Trophoblast cell (in vitro differentiated cells and primary cell): Measurements from ENCODE around the gene ARRDC5.
A peak's percentile ranks its signal among the peaks of the same experiment; 100 is the strongest.

Experiments
- DNase-seq, 2 donors: peaks; one replicate each; pipeline ENCODE4 v3.0.0-alpha.2; 2016
- H2AFZ ChIP-seq: 2 replicates; pipeline ENCODE4 v1.6.1; 2013; ENCODE audit warnings: low read length, moderate library complexity, mild to moderate bottlenecking; ENCODE audit not compliant: insufficient read depth, poor library complexity
- H2AK5ac ChIP-seq: 2 replicates; pipeline ENCODE4 v1.6.1; 2013; ENCODE audit warnings: mild to moderate bottlenecking, low read length
- H2BK120ac ChIP-seq: 2 replicates; pipeline ENCODE4 v1.6.1; 2013; ENCODE audit warnings: low read length, mild to moderate bottlenecking, moderate library complexity; ENCODE audit not compliant: insufficient read depth, poor library complexity
- H2BK12ac ChIP-seq: 2 replicates; pipeline ENCODE4 v1.6.1; 2013; ENCODE audit warnings: mild to moderate bottlenecking, low read length, moderate library complexity
- H2BK5ac ChIP-seq: 2 replicates; pipeline ENCODE4 v1.6.1; 2013; ENCODE audit warnings: low read length, low read depth, moderate library complexity, mild to moderate bottlenecking; ENCODE audit not compliant: poor library complexity
- H3K14ac ChIP-seq: 2 replicates; pipeline ENCODE4 v1.6.1; 2013; ENCODE audit warnings: mild to moderate bottlenecking, low read length
- H3K18ac ChIP-seq: 2 replicates; pipeline ENCODE4 v1.6.1; 2013; ENCODE audit warnings: mild to moderate bottlenecking, low read length
- H3K23ac ChIP-seq: 2 replicates; pipeline ENCODE4 v1.6.1; 2013; ENCODE audit warnings: low read length
- H3K27ac ChIP-seq: 2 replicates; pipeline ENCODE4 v1.5.1; 2013; ENCODE audit warnings: low read depth, mild to moderate bottlenecking, inconsistent platforms, low read length, moderate library complexity
- H3K27me3 ChIP-seq: 2 replicates; pipeline ENCODE4 v1.6.1; 2013; ENCODE audit warnings: inconsistent platforms, mild to moderate bottlenecking, low read length, moderate library complexity; ENCODE audit not compliant: insufficient read depth
- H3K36me3 ChIP-seq, 2 experiments: 1 replicate in 1 of 2; 2 replicates in 1 of 2; pipeline ENCODE4 v1.6.1; 2013; ENCODE audit warnings: low read length in 2 of 2, mild to moderate bottlenecking in 2 of 2, moderate library complexity in 1 of 2; ENCODE audit not compliant: insufficient read depth in 2 of 2, control insufficient read depth in 1 of 2
- H3K4ac ChIP-seq: 2 replicates; pipeline ENCODE4 v1.6.1; 2013; ENCODE audit warnings: low read depth, mild to moderate bottlenecking, low read length, moderate library complexity
- H3K4me1 ChIP-seq, 2 experiments: 1 replicate in 1 of 2; 2 replicates in 1 of 2; pipeline ENCODE4 v1.6.1; 2013; ENCODE audit warnings: low read length in 2 of 2, mild to moderate bottlenecking in 2 of 2, moderate library complexity in 1 of 2; ENCODE audit not compliant: insufficient read depth in 2 of 2, control insufficient read depth in 1 of 2
- H3K4me2 ChIP-seq: 2 replicates; pipeline ENCODE4 v1.6.1; 2013; ENCODE audit warnings: inconsistent platforms, mild to moderate bottlenecking, low read length, moderate library complexity
- H3K4me3 ChIP-seq: 2 replicates; pipeline ENCODE4 v1.5.1; 2013; ENCODE audit warnings: mild to moderate bottlenecking, low read depth, low read length, inconsistent platforms
- H3K79me1 ChIP-seq: one replicate; pipeline ENCODE4 v1.6.1; 2013; ENCODE audit warnings: low read length
- H3K79me2 ChIP-seq: 2 replicates; pipeline ENCODE4 v1.6.1; 2013; ENCODE audit warnings: low read length, mild to moderate bottlenecking; ENCODE audit not compliant: control insufficient read depth, insufficient read depth, poor library complexity
- H3K9ac ChIP-seq: 2 replicates; pipeline ENCODE4 v1.6.1; 2013; ENCODE audit warnings: mild to moderate bottlenecking, low read length
- H3K9me3 ChIP-seq: 2 replicates; pipeline ENCODE4 v1.6.1; 2013; ENCODE audit warnings: low read depth, mild to moderate bottlenecking, control low read depth, inconsistent platforms, low read length; ENCODE audit not compliant: insufficient read depth
- H4K12ac ChIP-seq: 2 replicates; pipeline ENCODE4 v1.6.1; 2013; ENCODE audit warnings: low read depth, mild to moderate bottlenecking, low read length, moderate library complexity
- H4K8ac ChIP-seq: 2 replicates; pipeline ENCODE4 v1.6.1; 2013; ENCODE audit warnings: low read depth, mild to moderate bottlenecking, low read length, moderate library complexity
- H4K91ac ChIP-seq: one replicate; pipeline ENCODE4 v1.6.1; 2013; ENCODE audit warnings: low read depth, mild to moderate bottlenecking, low read length, moderate library complexity
- WGBS: extraction: QIAGEN DNeasy Blood & Tissue Kit; methylation state at CpG from one replicate; pipeline ENCODE4 v1.1.7; 2013; ENCODE audit warnings: missing lambda C conversion rate; ENCODE audit not compliant: insufficient read length, insufficient coverage; ENCODE audit errors: extremely low coverage; 5-methylcytosine and 5-hydroxymethylcytosine counted together

Gene ARRDC5

DNA sequence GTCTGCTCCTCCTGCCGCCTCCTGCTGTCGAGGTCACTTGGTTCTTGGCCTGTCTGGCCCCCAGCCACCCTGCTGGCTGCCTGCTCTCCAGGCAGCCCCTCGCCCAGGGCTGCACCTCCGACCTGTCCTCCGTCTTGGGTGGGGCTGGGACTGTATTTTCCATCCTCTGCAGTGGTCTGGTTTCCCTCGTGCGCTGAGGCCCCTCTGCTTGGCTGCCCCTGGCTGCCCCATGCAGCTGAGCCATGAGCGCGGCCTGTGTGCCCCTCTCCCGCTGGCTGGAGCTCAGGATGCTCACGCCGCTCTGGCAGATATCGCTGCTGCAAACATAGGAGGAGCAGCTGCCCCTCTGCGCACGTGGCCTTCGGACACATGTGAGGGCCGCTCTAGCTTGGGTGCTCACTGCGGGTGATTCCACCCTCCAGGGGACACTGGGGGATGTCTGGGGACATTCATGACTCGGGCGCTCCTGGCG lies 20.6 kb upstream of the ARRDC5 start:
- Histone ChIP-seq H3K27ac (no peak overlapping the region), H3K18ac (no peak overlapping the region)
- WGBS = no CpG with 5 or more reads among the region's 21 CpGs

GRCh38 chr19:4922530-4923275 lies 20.0 kb upstream of the ARRDC5 start:
- Histone ChIP-seq H3K9ac (no peak overlapping the region), H3K36me3 (peaks cover 8 to 18% of the 10 kb centered on the region in 2 experiments), H3K9me3 (no peaks in the 10 kb centered on the region), H3K79me2 (no peaks in the 10 kb centered on the region), H2AK5ac (peak overlapping the region; percentile 24), H2AFZ (no peak overlapping the region), H3K27me3 (no peaks in the 10 kb centered on the region), H3K18ac (no peak overlapping the region), H3K23ac (no peak overlapping the region), H2BK5ac (no peak overlapping the region), H3K14ac (no peak overlapping the region), H4K91ac (peak overlapping the region; percentile 13), H3K4me3 (no peak overlapping the region), H4K8ac (peak overlapping the region; percentile 26), H2BK12ac (no peak overlapping the region), H3K4me1 (peaks cover 3 to 10% of the 10 kb centered on the region in 2 experiments), H3K4ac (peak overlapping the region; percentile 14), H3K4me2 (no peak overlapping the region), H2BK120ac (no peak overlapping the region), H3K27ac (peak overlapping the region; percentile 20), H3K79me1 (no peaks in the 10 kb centered on the region), H4K12ac (no peak overlapping the region)
- DNase-seq = no peak
- no CpG with 5 or more reads among the region's 22 CpGs for WGBS

More for the DNA sequence above, 20.6 kb upstream of the ARRDC5 start:
- no peak for DNase-seq
- Histone ChIP-seq H2BK12ac (no peak overlapping the region), H3K4ac (peak overlapping the region; percentile 3), H3K4me1 (peaks cover 3 to 10% of the 10 kb centered on the region in 2 experiments), H2BK5ac (no peak overlapping the region), H2AFZ (no peak overlapping the region), H2BK120ac (no peak overlapping the region), H3K36me3 (peaks cover 8 to 18% of the 10 kb centered on the region in 2 experiments), H3K4me3 (no peak overlapping the region), H3K4me2 (no peak overlapping the region), H3K27me3 (no peaks in the 10 kb centered on the region), H3K23ac (no peak overlapping the region), H4K8ac (no peak overlapping the region), H2AK5ac (no peak overlapping the region), H4K12ac (no peak overlapping the region), H3K9ac (no peak overlapping the region), H3K79me1 (no peaks in the 10 kb centered on the region), H3K79me2 (no peaks in the 10 kb centered on the region), H3K9me3 (no peaks in the 10 kb centered on the region), H4K91ac (no peak overlapping the region), H3K14ac (no peak overlapping the region)

GRCh38 chr19:4916292-4917082 lies 13.8 kb upstream of the ARRDC5 start:
- Histone ChIP-seq H3K9ac (no peak overlapping the region), H2AFZ (no peak overlapping the region), H3K18ac (peak overlapping the region; percentile 38), H2BK12ac (peak overlapping the region; percentile 0), H2BK120ac (peak overlapping the region; percentile 10), H3K27ac (no peak overlapping the region), H4K8ac (no peak overlapping the region), H3K27me3 (no peaks in the 10 kb centered on the region), H4K91ac (peak overlapping the region; percentile 28), H3K4me1 (peaks cover 14% of the 10 kb centered on the region in 2 experiments), H2AK5ac (peak overlapping the region; percentile 20), H3K79me1 (peaks cover 1% of the 10 kb centered on the region), H3K4me2 (no peak overlapping the region), H4K12ac (no peak overlapping the region), H3K79me2 (no peaks in the 10 kb centered on the region), H3K36me3 (peaks cover 22 to 29% of the 10 kb centered on the region in 2 experiments), H3K23ac (no peak overlapping the region), H3K4me3 (no peak overlapping the region), H3K4ac (peak overlapping the region; percentile 15), H2BK5ac (no peak overlapping the region), H3K9me3 (peaks cover 3% of the 10 kb centered on the region), H3K14ac (no peak overlapping the region)
- no peak for DNase-seq
- WGBS = no CpG with 5 or more reads among the region's 41 CpGs

DNA sequence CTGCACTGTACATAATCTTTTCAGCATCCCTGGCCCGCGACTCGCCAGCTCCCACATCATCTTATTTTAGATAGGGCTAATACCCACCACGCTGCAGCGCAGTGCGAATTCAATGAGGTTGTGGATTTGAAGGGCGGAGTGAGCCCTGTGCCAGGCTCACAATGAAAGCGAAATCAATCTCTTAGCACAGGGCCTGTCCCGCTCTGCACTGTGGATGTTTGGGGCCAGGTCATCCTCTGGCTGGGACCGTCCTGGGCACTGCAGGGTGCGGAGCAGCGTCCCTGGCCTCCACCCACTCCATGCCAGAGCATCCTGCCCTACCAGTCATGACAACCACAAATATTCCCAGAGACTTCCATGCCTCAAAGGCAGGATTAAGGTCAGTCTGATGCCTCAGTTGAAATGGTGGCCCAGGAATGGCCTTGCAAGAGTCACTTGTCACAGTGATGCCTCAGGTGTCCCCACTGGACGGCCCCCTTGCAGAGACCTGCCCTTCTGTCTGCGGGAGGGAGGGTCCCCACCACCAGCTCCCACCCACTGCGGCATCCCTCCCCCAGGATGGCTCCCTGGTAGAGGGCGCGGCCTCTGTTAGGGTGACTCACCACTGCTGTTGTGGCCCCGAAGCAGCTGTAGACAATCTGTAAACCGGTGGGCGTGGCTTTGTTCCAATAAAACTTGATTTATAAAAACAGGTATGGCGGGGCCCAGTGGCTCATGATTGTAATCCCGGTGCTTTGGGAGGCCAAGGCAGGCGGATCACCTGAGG lies 12.2 kb upstream of the ARRDC5 start:
- Histone ChIP-seq H3K4me1 (peaks cover 20 to 24% of the 10 kb centered on the region in 2 experiments), H3K23ac (no peak overlapping the region), H3K14ac (no peak overlapping the region), H3K27ac (no peak overlapping the region), H4K91ac (no peak overlapping the region), H3K79me2 (peaks cover 4% of the 10 kb centered on the region), H2BK120ac (no peak overlapping the region), H3K79me1 (peaks cover 4% of the 10 kb centered on the region), H4K12ac (no peak overlapping the region), H3K9me3 (peaks cover 3% of the 10 kb centered on the region), H2BK12ac (no peak overlapping the region), H3K18ac (no peak overlapping the region), H2AFZ (no peak overlapping the region), H3K36me3 (peaks cover 23 to 24% of the 10 kb centered on the region in 2 experiments), H2AK5ac (no peak overlapping the region), H4K8ac (no peak overlapping the region), H3K4me3 (no peak overlapping the region), H3K27me3 (no peaks in the 10 kb centered on the region), H3K9ac (no peak overlapping the region), H2BK5ac (no peak overlapping the region), H3K4me2 (no peak overlapping the region), H3K4ac (no peak overlapping the region)
- WGBS = no CpG with 5 or more reads among the region's 23 CpGs
- DNase-seq = peak; percentile 27 to 46
